ENCODE results near the gene DAB2IP.

DNA sequence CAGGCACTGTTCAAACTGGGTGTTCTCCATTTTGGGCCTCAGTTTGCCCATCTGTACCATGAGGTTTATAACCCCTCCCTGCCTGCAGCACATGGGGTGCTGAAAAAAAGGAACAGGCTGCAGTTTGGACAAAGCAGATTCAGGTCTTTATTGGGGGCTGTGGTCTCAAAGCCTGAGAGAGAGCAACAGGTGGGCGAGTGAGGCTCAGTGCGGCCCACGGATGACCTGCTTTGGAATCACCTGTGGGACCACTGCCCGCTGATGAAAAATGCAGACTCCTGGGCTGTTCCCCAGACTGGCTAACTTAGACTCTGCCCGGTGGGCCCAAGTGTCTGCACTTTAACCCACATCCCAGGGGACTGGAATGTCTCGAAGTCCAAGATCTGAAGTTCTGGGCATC is 11.8 kb upstream of the DAB2IP start:
- TF ChIP-seq, protein P1, sequence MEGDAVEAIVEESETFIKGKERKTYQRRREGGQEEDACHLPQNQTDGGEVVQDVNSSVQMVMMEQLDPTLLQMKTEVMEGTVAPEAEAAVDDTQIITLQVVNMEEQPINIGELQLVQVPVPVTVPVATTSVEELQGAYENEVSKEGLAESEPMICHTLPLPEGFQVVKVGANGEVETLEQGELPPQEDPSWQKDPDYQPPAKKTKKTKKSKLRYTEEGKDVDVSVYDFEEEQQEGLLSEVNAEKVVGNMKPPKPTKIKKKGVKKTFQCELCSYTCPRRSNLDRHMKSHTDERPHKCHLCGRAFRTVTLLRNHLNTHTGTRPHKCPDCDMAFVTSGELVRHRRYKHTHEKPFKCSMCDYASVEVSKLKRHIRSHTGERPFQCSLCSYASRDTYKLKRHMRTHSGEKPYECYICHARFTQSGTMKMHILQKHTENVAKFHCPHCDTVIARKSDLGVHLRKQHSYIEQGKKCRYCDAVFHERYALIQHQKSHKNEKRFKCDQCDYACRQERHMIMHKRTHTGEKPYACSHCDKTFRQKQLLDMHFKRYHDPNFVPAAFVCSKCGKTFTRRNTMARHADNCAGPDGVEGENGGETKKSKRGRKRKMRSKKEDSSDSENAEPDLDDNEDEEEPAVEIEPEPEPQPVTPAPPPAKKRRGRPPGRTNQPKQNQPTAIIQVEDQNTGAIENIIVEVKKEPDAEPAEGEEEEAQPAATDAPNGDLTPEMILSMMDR (conservative IDR thresholded peaks at IDR 0.05), result no peak
- TF ChIP-seq EZH2 (IDR thresholded peaks at IDR 0.05; ENCODE audit: low read depth), result no peak

Measured in PC-9 (cell line).